MV-4-11 (cell line): ENCODE data around the gene STAT1.
A peak's percentile ranks its signal among the peaks of the same experiment; 100 is the strongest.

Experiments
- DNase-seq: peaks from one replicate; lab custom pipeline; 2025; lab: John Stamatoyannopoulos, UW

Gene STAT1

GRCh38 chr2:190959911-190960788, 53.8 kb downstream of the STAT1 start:
- DNase-seq: no peak

DNA sequence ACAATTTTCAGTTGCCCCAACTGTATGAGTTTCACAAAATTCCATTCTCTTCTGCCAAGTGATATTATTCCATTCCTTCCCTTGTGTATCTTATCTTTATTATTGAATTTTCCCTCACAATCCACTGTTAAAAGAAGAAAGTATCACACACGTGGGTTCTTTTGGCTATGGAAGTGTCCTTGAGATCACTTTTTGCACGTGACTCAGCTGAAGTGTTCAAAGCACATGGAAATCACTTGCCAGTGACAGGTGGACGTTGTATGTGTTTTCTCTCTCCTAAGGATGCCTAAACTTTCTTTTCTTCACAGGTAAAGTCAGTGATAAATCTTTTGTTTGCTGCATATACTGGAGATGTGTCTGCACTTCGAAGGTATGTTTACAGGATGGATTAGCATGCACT, 60.7 kb downstream of the STAT1 start:
- DNase-seq: no peak

GRCh38 chr2:190950566-190950991, 63.4 kb downstream of the STAT1 start:
- DNase-seq: no peak

DNA sequence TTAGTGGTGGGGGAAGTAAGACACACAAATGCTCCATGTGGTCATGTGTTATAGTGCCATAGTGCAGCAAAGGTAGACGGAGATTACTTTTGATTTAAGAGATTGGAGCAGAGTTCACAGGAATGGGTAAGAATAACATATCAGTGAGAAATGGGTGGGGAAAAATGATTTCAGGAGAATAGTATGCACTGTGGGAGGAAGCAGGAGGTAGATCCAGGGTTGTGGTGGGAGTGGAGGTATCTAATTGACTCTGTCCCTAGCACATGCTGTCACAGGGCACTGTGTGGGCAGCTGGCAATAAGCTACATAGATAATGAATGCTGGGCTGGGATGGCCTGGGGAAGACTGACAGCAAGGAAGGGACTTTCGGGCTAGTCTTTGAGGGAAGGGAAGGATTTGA, 65.3 kb downstream of the STAT1 start:
- no peak for DNase-seq

DNA sequence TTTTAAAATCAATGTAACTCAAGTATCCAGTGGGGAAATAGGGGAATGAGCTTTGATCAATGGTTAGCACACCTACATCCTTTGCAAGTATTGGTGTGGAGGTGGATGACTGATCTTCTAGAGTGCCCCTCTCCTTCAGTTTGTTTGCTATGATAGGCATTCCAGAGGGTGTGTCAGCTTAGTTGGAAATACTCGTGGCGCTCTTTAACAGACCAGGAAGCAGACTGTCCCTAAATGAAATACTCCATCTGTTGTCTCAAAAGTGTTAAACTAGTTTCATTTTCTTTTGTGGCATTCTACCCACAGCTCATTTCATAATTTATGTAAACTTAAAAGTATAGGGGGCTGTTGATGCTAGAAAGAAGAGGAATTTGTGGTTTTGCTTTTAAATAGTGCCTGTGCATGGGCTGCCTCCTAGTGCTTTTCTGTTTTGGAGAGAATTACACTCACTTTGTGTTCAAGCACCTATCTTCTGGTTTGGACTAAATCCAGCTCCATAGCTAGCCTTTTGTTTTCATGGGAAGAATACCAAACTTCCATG, 66.2 kb downstream of the STAT1 start:
- DNase-seq: peak; percentile 93

DNA sequence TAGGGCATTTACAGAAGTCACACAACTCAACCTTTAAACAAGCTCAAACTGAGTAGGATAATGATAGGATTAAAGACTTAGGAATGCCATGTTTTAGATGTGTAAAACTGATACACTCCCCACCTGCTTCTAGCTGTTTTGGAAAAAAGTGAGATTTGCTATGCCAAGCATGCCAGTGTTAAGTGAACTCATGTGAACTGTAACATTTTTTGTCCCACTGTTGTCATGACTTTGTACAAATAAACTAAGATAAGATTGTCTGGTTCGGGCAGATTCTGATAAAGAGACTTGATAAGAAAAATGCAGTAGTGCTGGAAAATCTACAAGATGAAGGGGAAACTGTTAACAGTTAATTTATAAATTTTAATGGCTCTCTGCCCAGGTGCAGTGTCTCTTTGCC, 66.8 kb downstream of the STAT1 start:
- no peak for DNase-seq

DNA sequence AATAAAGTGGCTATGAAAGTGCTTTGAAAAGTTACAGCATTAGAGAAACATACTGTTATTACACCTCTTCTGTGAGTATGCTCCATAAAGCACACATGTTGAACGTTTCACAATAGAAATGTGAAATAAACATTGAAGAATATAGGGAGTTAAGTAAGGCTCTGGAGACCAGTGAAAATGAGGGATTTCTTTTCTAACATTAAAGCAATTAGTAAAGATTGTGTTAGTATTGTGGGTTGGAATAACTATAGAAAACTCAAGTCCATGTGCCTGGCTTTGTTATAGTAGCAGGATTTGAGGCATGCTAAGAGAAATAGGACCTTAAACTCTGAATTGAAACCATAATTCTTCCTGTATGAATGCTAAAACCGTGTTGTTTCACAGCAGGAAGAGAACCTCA, 70.3 kb downstream of the STAT1 start:
- no peak for DNase-seq

DNA sequence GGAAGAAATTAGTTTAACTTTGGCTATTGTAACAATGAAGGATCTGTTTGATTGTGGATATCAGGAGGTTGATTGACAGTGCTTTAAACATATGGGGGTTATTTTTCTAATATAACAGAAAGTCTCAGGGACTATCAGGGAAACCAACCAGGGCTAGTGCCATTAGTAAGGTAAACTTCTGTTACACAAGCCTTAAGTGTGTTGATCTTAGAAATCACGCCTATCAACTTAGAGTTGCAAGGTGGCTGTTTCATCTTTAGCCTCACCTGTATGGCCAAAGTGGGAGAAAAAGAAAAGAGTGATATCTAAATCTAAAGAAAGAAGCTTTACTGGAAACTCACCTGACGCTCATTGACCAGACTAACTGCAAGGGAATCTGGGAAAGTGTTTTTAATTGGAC, 71.3 kb downstream of the STAT1 start:
- no peak for DNase-seq

GRCh38 chr2:190941571-190941970, 72.4 kb downstream of the STAT1 start:
- DNase-seq: no peak

- no peak for DNase-seq
These were observed 73.5 kb downstream of the STAT1 start for GRCh38 chr2:190940454-190940853.

DNA sequence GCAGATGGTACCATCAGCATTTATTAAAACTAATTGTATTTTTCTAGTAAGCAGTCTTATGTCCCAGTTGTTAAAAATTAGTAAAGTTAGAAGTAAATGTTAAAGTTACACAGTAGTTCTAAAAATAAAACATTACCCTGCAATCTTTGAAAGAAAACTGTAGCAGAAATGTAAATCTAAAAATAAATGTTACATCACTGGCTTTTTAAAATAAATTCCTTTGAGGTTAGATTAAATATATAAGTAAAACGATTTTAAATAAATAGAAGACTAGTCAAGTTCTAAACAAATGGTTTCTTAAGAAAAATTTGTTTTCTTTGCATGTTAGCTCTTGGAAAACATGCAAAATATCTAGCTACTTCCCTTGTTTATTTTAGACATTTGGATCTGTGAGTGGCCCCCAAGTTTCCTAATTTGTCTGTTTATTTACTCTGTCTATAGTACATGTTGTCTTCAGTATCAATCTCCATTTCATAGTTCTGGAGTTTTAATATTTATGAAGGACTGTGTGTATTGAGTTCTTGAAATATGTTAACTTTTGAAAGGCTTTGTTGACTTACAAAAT, 75.1 kb downstream of the STAT1 start:
- no peak for DNase-seq

- DNase-seq: no peak
These were observed 78.9 kb downstream of the STAT1 start for GRCh38 chr2:190935054-190935453.

DNA sequence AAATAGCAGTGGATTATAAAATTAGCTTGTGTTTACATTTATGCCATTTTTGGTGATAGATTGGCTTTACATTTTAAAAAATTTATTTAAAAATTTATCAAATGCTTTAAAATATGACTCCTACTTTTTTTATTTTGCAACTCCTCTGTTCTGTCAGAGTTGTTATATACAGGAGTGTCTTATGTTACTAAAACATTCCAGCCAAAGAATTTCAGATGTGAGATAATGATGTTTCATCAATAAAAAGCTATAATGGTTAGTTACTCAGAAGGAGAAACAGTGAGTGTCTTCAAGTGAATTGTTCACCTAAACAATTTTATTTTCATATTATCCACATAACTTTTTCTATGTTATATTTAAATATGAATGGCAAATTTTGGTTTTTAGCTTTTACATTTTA, 80.6 kb downstream of the STAT1 start:
- DNase-seq: no peak

DNA sequence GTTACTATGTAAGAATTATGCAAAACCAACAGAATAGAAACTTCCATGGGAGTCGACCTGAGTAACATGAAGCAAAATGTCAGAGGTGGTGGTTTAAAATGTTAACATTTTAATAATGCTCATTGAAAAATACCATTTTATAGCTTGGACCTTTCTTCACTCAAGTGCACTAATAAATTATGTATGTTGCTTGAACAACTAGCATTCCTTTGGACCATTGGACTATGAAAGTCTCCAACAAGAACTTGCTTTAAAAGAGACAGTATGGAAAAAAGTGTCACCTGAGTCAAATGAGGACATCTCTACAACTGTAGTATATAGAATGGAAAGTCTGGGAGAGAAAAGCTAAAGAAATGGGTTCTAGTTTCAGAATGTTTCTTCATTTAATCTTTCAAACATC, 81.5 kb downstream of the STAT1 start:
- no peak for DNase-seq

DNA sequence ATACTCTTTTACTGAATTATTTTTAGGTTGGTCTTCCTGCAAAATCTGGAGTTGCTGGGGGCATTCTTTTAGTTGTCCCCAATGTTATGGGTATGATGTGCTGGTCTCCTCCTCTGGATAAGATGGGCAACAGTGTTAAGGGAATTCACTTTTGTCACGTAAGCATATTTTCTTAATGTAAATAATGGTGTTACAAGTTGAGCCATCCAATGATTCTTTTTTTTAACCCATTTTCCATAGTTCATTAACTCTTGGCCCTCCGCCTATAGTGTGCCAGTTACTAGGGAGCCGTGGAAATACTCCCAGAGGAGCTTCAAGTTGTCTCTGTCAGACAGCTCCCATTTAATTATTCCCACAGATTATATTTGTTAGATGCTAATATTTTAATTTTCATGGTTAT, 83.6 kb downstream of the STAT1 start:
- DNase-seq: no peak

- no peak for DNase-seq
These were observed 84.1 kb downstream of the STAT1 start for GRCh38 chr2:190929919-190930318.

DNA sequence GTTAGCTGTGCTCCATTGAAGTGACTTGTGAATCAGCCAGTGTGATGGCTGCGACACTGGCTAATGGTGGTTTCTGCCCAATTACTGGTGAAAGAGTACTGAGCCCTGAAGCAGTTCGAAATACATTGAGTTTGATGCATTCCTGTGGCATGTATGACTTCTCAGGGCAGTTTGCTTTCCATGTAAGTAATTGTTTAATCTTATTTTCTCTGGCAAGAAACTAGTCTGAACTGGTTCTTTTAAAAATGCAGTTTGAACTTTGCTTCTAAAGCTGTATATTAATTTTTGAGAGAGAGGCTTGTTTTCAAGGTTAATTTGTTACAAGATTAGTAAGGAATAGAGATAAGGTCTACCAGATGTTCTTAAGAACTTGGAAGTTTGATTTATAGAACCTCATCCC, 86.7 kb downstream of the STAT1 start:
- DNase-seq: no peak

DNA sequence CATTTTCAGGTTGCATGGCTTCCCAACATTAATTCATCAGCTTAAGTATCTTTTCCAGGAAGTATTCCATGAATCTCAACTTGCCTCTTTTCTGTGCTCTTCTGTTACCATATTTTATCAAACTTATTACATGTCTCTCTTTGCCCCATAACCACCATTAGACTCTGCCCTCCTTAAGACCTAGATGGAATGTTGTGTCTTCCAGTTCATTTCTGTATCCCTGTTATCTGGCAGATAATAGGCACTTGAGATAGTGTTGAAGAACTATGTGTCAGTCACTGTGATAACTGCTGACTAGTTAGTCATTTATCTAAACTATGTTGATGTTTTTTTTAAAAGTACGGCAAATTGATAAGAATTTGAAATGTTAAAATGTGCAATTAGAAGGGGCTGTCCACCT, 91.6 kb downstream of the STAT1 start:
- DNase-seq: no peak

DNA sequence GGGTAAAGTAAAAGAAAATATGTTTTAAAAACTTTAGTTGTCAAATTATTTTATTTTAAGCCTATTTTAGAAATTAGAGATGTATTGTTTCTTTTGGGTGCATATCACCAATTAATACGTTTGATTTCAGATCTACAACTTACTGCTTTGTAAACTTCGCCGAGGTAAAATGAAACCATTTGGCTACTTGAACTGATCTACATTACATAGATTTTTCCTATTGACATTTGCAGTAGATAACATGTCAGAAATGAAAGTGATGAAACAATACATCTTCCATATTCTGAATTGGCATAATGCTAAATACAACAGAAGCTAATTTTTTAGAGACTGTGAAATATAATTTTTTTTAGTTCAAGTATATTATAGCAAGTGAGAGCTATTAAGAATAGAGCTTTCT, 93.9 kb downstream of the STAT1 start:
- no peak for DNase-seq
